Cardiac septum (tissue), 1 donor: ENCODE results near the gene OGDHL. TPM values are rescaled to one million over a fixed set of nuclear protein-coding genes. Genes with fewer than 3 reads are reported as not detected.
"Not testable (repeated sequence)": the region's sequence is repeated elsewhere in the genome, so short reads cannot be mapped to it uniquely, and the experiment has no call there.

Experiments used
- DNase-seq: peaks from one replicate; pipeline ENCODE4 v3.0.0-alpha.2; 2020; ENCODE audit warnings: low spot score
- intact Hi-C: fragments of 100-400 bp; cut with DNase I; formaldehyde crosslinking; loops from one replicate; pipeline ENCODE4 v1.14.0; 2022
- long read RNA-seq: library from polyadenylated mRNA; unstranded; transcript quantifications from one replicate; pipeline ENCODE4 v2.0.0, GENCODE V29; 2021
- total RNA-seq: library from RNA; stranded (reverse); fragmentation: NEBNext Ultra II Directional; extraction: Animal tissue kit (Norgen Biotek cat#: 25700); gene quantifications from one replicate; pipeline ENCODE4 v1.2.1, GENCODE V29; 2021
- donor health status: DM: no; HTN: no; CAD: no.

OGDHL gene
- 11.5 TPM for total RNA-seq
- long read RNA-seq, transcript OGDHL-201 (23 exons, 3,704 nt): major isoform, 12 of 25 reads
- long read RNA-seq, partial matches to known transcripts: 9 of 25 reads
- long read RNA-seq, other reads (novel, unspliced or antisense): 4 of 25 reads

DNA sequence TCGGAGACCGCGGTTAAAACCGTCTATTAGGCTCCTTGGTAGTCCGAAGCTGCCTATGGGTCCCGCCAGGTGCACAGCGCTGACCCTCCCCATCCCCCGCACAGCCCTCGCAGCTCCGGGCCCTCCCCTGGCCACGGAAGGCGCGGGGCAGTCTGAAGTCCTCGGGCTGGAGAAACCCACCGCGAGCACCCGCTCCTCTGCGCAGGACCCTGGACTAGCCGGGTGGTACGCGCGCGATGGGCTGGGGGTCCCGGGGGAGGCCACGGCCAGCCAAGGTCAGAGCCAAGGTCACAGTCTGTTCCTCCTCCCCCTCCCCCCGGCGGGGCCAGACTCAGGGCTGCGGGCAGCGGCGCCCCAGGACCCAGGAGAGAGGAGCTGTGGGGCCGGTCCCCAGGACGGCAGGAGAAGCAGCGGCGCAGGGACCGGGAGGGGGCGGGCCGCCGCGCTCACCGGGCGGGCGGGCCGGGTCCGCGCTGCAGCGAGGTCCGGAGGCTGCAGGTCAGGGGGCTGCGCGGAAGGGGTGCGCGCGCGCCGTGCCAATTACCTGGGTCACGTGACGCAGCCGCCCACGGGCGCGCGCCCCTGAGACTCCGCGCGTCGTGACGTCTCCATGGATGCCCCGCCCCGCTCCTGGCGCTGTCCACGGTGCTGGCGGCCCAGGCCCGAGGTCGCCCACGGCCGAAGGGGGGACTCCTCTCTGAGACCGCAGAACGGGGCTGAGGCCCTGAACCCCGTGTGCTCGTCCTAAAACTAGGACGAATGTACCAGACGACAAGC, at the start of gene OGDHL:
Gene OGDHL (minus strand): TSS at position 535 of the 777 bp plus-strand sequence. CDS start 3,731 bp downstream, outside the sequence.
- intact Hi-C loops: no loop called here
- DNase-seq: no peak

DNA sequence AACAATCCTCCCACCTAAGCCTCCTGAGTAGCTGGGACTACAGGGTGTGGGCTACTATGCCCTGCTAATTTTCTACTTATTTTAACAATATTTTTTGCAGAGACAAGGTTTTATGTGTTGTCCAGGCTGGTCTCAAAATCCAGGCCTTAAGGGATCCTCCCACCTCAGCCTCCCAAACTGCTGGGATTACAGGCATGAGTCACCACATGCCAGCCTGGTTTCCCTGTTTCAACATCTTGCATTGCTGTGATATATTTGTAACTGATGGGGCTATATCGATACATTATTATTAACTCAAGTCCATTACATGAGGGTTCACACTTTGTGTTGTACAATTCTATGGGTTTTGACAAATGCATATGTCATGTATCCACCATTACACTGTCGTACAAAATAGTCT, 41.9 kb upstream of the OGDHL start:
- intact Hi-C loops: no loop called here
- no peak for DNase-seq

DNA sequence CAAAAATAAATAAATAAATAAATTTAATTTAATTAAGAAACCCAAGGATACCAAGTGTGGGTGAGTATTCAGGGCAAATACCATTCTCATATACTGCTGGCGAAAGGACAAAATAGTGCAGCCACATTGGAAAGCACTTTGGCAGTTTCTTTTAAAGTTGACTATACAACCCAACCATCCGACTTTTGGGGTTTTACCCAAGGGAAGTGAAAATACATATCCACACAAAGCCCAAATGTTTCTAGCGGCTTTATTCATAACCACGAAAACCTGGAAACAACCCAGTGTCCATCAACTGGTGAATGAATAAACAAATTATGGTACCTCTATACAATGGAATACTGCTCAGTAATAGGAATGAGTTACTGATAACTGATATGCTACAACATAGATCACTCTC, 36.2 kb upstream of the OGDHL start:
- no peak for DNase-seq

DNA sequence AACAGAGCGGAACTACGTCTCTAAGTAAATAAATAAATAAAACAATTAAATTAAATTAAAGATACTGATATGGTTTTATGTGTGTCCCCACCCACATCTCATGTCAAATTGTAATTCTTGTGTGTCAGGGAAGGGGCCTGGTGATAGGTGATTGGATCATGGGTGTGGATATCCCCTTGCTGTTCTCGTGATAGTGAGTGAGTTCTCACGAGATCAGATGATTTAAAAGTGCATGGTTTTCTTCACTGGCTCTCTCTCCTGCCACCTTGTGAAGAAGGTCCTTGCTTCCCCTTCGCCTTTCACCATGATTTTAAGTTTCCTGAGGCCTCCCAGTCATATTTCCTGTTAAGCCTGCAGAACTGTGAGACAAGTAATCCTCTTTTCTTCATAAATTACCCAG, 29.0 kb upstream of the OGDHL start:
- intact Hi-C loops: no loop called here

More for the DNA sequence above, 36.2 kb upstream of the OGDHL start:
- intact Hi-C loops: no loop called here

DNA sequence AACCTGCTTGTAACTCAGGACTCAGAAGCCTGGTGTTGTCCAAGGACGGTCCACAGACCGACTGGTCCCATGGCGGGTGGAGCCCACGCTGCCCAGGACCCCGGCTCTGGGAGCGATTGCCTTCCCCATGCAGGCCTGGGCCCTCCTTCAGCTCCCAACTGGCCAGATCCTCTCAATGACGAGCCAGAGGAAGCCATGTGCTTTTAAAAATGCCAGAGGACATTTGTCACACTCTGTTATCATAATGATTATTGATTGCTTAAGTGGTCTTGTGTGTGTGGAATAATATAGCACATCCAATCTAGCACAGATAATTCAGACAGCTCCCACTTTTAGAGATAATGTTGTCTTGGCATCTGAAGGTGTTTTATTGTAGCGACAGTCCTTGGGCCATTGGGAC, 22.6 kb upstream of the OGDHL start:
- intact Hi-C loops: no loop called here
- DNase-seq: no peak

More for the DNA sequence above, 29.0 kb upstream of the OGDHL start:
- no peak for DNase-seq

DNA sequence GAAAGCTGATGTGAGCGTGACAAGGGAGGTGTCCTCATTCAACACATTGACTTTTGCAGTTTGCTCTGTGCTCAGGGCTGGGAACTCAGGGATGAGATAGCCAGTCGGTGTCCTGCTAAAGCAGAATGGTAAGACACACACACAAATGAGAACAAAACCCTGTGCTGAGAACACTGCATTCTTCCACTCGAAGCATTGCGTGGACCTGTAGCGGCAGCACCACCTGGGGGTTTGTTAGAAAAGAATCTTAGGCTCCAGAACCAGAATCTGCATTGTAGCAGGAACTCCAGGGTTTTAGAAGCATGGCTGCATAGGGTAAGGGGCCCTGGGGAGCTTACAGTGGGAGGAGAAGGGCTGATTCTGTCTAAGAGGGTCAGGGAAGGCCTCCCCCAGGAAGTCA, 21.5 kb upstream of the OGDHL start:
- intact Hi-C loops: no loop called here
- DNase-seq: no peak

DNA sequence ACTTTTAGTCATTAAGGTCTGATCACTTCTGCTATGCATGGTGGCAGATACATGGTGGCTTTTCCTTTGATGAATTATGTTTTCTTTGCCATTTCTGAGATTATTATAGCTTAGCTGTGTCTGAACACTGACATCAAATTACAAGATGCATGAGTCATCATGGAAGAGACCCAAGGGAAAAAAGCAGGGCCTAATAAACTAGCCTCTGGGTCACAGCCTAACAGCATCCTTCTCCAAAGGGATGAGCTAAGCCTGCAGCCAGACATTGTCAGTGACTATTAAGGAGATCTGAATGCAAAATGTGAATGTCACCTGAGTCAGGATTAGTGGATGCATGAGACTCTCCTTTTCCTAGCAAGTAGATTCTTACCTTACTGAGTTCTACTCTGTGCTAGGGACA, 19.1 kb upstream of the OGDHL start:
- no peak for DNase-seq
- intact Hi-C loops: no loop called here

DNA sequence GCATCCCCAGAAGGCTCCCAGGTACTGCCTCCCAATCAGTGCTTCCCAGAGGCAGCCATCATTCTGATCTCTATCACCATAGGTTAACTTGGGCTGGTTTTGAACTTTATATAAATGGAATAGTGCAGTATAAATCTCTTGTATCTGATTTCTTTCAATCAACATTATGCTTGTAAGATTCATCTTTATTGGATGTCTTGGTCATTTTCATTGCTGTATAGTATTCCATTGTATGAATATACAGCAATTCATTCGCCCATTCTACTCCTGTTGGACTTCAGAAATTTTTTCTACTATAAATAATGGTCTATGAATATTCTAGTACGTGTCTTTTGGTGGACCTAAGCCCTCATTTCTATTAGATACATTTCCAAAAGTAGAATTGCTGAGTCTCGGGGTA, 16.1 kb upstream of the OGDHL start:
- intact Hi-C loops: no loop called here
- DNase-seq: no peak

DNA sequence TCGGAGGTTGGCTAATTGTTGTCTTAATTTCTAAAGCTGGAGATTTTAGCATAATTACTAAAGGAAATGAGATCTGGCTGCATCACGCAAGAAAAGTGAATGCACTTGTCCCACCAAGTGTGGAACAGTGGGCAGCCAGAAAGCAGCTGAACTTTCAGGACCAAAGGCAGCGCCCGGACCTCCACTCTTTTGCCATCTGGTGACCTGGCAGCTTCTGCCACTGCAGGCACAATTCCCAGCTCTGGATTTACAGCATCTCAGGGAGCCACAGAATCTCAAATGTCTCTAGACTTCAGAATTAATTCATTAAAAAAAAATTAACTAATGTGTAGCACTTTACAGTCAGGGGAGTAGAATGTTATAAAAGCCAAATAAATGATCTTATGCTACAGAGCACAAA, 14.7 kb upstream of the OGDHL start:
- no peak for DNase-seq
- intact Hi-C loops: no loop called here

DNA sequence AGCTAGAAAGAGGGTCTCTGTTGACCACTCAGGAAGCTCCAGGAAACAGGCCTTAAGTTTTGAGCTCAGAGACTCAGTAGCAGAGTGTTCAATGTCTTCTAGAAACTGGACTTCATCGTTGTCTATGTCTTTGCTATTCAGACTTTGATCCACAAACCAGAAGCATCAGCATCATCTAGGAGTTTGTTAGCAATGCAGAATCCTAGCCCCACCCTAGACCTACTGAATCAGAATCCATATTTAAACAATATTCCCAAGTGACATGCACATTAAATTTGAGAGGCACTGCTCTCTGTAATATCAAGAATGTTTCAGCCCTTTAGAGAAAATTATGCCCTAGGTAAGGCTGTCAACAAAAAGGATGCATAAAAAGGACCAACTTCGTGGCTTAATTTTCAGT, 12.9 kb upstream of the OGDHL start:
- no peak for DNase-seq
- intact Hi-C loops: no loop called here

DNA sequence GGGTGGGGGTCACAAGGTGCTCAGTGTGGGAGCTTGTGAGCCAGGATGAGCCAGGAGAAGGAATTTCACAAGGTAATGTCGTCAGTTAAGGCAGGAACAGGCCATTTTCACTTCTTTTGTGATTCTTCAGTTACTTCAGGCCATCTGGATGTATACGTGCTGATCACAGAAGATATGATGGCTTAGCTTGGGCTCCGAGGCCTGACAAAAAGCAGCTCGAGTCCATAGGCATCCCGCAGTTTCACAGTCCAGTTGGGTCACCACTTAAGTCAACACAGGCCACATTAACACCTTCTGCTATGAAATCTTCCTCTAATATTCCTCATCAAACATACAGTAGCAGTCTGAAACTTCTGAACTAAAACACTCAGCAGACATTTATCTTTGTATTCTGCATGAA, 10.8 kb upstream of the OGDHL start:
- DNase-seq, intact Hi-C loops: not testable (repeated sequence)

DNA sequence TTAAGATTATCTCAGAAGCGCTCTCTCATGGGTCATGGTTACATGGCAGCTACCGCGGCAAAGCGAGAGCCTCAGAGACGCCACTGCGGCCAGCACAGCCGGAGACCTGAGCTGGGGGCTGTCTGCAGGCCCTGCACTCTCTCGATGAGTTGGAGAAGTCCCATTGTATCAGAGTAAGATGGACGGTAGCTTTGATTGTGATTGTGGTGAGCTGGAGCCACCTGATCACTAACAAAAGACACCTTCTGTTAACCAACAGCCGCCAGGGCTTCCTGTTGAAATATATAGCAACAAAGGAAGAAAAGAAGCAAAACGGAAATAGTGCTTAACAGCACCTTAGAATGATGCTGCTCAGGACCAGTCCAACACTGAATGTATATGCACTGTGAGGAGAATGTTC, 8.9 kb upstream of the OGDHL start:
- DNase-seq, intact Hi-C loops: not testable (repeated sequence)

DNA sequence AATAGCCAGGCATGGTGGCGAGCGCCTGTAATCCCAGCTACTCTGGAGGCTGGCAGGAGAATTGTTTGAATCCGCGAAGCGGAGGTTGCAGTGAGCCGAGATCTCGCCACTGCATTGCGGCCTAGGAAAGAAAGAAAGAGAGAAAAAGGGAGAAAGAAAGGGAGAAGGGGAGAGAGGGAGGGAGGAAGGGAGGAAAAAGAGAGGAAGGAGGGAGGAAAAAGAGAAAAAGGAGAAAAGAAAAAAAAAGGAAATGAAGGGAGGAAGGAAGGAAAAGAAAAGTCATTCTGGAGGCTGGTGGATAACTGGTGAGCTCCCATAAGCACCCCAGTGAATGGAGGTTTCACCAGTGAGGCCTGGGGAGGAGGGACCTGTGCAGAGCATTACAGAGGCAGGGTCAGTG, 7.6 kb upstream of the OGDHL start:
- intact Hi-C loops: no loop called here

DNA sequence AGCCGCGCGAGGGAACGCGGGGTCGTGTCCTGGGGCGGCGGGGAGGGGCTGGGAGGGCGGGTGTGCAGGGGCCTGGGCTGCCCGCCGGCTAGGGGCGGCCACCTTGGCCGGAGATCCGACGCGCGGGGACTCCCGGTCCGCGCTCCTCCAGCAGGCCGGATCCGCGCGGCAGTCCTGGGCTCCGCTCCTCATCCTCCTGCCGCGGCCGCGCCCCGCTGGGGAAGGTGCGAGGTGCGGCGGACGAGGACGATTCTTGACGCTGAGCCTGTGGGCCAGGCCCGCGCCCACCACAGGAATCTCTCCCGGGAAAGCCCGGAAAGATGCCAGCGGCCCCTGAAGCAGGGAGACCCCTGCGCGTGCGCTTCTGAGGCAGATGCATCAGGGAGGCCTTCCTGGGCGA, 6.6 kb upstream of the OGDHL start:
- no peak for DNase-seq
- intact Hi-C loops: no loop called here

More for the DNA sequence above, 7.6 kb upstream of the OGDHL start:
- DNase-seq: no peak

DNA sequence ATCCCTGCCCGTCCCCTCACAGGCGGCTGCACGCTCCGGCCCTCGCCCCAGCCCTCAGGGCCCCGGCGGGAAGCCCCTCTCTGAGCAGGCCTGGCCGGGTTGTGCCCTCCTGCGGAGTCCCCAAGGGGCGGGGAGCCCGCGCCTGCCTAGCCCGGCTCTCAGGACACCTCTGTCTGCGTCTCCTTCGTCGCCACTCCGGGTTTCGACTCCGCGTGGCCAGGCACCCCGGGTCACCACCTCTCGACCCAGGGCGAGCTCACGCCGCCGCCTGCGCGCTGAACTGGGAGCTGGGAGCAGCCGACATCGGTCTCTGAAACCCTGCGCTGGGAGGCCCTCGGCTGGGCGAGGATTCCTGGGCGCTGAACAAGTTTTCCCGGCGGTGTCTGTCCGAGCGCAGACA, 6.2 kb upstream of the OGDHL start:
- DNase-seq: no peak
- intact Hi-C loops: no loop called here

DNA sequence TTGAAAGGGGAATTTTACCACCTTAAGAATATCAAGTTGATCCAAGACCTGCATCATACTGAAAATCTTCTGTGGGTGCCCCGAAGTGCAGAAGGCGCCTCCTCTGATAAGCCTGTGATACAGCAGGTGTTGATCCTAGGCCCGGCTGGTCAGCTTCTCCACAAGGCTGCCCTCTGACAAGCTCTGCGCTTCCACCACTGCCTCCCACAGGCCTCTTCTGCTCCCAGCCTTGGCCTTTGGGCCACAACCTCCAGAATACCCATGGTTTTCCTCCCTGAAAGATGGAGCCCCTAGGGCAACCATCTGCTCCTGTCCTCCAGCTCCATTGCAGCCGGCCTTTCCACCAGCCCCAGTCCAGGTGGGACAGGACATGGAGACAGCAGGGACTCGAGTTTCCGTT, 5.6 kb upstream of the OGDHL start:
- DNase-seq: no peak
- intact Hi-C loops: no loop called here

DNA sequence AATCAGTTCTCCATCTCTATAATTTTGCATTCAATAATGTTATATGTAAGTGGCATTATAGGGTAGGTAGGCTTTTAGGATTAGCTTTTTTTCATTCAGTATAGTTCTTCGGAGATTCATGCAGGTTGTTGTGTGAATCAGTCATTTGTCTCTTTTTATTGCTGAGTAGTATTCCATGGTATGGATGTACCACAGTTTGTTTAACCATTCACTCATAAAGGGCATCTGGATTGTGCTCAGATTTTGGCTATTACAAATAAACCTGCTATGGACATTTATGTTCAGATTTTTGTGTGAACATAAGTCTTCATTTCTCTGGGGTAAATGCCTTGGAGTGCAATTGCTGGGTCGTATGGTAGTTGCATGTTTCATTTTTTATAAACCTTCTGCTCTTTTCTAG, 4.4 kb upstream of the OGDHL start:
- intact Hi-C loops: no loop called here
- DNase-seq: no peak

DNA sequence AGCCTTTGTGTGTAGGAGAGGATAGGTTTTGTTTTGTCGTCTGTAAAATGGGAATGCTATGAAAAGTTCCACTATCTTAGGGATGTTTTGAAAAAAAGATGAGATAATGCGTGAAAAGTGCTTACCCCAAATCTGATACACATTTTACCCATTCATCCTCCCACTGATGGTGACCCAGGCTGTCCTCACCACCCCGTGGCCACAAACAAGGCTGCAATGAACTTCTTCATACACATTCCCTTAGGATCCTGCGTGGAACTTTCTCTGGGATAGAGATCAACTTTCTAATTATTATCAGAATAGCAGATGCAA, 399 bp upstream of the OGDHL start:
- intact Hi-C loops: no loop called here

DNA sequence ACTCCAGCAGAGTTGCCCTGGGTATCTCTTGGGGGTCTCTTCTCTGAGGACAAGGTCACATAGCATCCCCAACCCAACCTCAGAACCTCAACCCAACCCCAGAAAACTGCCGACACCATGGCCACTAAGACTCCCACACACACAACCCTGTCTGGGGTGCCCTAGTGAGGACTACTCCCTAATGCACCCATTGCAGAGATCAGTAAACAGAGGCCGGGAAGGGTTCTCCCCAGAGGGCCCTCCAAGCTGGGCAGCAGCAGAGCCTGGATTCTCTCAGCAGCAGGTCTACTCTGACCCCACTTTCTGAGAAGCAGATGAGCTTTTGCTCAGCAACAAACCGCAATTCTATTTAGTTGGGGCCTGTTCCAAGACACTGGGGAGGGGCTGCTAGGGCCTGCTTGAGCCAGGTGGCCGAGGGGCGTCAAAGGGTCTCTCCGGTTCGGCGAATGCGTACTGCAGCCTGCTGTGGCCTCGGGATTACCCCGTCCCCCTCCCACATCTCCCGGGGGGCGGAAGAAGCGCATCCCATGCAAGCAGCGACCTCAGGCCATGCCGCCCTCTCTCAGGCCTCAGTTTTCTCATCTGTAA, 828 bp downstream of the OGDHL start:
- no peak for DNase-seq

More for the DNA sequence above, 399 bp upstream of the OGDHL start:
- no peak for DNase-seq

DNA sequence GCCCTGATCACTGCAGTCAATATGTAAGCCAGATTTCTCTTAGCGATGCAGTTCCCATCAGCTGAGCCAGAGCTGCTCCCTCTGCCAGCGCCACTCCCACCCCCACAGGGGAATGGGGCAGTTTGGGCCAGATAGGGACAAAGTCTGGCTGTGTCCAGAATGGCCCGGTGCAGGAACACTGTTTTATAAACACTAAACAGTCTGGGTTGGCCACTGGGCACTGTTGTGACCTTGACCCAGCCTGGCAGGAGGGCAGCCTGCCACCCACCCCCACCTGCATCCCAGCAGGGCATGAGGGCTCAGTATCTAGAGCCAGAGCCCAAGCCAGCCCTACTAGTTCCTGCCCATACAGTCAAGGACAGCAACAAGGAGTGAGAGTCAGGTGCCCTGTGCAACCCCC, 1.3 kb downstream of the OGDHL start:
- intact Hi-C loops: no loop called here
- no peak for DNase-seq

More for the DNA sequence above, 828 bp downstream of the OGDHL start:
- intact Hi-C loops: no loop called here

DNA sequence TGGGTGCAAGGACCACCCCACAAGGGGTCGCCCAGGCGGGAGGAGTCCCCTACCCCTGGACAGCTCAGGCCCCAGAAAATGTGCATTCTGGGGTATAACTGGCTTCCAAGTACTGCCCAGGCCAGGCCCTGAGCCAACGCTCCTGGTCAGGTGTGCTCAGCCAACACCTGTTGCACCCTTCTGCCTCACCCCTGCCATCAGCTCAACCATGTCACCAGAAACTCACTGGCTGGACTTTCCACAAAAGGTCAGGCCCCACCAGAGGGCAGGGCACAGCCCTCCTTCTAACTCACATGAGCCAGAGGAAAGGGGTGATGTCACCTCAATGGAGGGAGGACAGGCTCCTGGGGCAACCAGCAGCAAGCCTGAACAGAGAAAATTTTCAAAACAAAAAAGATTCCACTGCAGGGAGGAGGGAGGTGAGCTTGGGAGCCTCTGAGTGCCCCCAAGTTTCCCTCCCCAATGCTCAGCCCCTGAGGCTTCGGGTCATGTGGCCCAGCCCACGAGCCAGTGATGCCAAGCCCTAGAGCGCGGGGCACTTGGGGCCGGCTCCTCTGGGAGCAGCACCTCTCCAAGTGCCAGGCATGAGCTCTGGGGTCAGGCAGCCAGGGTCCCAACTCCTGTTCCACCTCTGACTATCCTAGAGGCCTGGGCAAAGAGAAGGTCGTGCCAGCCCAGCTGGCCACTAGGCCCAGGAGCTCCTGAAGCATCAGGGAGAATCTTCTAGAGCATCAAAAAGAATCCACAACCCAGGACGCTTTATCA, 2.2 kb downstream of the OGDHL start:
- DNase-seq: no peak
- intact Hi-C loops: no loop called here
